Cardiac fibroblast (primary cell): ENCODE results near the gene SEZ6L.

ENCODE experiments used
- DNase-seq, 2 donors: peaks; one replicate each; pipeline versions ENCODE4 v3.0.0 to v3.0.0-alpha.2; 2010; ENCODE audit warnings: low read depth in 2 of 2
- H3K4me3 ChIP-seq, 2 donors: replicated peaks in 1 of 2; 1 replicate in 1 of 2; 2 replicates in 1 of 2; pipeline ENCODE4 v1.5.1; 2011; ENCODE audit warnings: low read depth in 2 of 2, low read length in 2 of 2, mild to moderate bottlenecking in 2 of 2, moderate library complexity in 1 of 2
- CTCF ChIP-seq: IDR thresholded peaks from one replicate; pipeline ENCODE4 v1.5.1; 2011; ENCODE audit warnings: low read depth, mild to moderate bottlenecking, low read length, inconsistent platforms

SEZ6L gene

DNA sequence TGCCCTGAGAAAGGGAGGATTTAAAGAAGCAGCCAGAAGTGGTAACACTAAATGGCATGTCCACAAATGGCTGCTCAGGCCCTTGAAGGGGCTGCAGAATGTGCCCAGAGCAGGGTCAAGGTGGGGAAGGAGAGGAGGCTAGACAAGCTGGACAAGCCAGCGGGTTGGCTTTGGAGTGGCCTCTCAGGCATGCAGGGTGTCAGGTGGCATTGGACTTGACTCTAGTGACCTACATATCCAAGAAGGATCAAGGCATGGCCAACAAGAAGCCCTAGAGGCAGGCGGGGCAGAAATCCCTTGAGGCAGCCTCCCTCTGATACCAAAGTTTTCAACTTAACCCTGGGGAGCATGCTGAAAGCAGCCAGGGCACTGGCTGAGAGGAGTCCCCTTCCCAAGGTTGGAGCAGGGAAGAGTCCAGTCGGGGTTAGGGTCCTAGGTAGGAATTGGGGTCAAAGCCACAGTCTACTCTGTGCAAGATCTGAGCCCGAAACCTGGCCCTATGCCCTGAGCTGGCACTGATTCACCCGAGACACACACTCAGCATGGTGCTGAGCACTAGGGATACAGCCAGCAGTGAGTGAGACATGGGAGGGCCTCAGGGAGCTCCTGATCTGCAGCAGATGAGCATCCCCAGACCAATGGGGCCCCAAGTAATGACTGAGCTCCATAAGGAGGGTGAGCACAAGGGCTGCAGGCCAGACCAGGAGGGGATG, 164.0 kb downstream of the SEZ6L start:
- no peak for TF ChIP-seq CTCF
- no peak for DNase-seq
- no peak overlapping the region for H3K4me3 ChIP-seq

- TF ChIP-seq CTCF = no peak
- DNase-seq = no peak
- no peak overlapping the region for H3K4me3 ChIP-seq
Observed at GRCh38 chr22:26334232-26334631, 165.0 kb downstream of the SEZ6L start.

- DNase-seq = no peak
- TF ChIP-seq CTCF = no peak
- H3K4me3 ChIP-seq = no peak overlapping the region
Observed at GRCh38 chr22:26336773-26337172, 167.5 kb downstream of the SEZ6L start.

DNA sequence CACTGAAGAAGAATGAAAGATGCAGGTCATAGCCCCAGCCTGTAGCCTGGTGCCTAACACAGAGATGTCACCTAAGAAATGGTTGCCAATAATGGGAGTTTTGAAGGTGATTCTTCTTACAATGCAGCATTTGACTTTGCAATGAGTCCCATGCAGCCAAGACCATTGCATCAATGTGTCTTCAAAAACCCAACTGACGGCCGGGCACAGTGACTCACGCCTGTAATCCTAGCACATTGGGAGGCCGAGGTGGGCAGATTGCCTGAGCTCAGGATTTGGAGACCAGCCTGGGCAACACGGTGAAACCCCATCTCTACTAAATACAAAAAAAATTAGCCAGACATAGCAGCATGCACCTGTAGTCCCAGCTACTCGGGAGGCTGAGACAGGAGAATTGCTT, 170.5 kb downstream of the SEZ6L start:
- no peak for DNase-seq
- TF ChIP-seq CTCF = no peak
- H3K4me3 ChIP-seq = no peak overlapping the region

- TF ChIP-seq CTCF = no peak
- DNase-seq = no peak
- no peak overlapping the region for H3K4me3 ChIP-seq
Observed at GRCh38 chr22:26342745-26343410, 173.6 kb downstream of the SEZ6L start.

GRCh38 chr22:26345496-26345895, 176.2 kb downstream of the SEZ6L start:
- no peak for TF ChIP-seq CTCF
- no peak overlapping the region for H3K4me3 ChIP-seq
- DNase-seq = no peak
